Islet precursor cell (in vitro differentiated cells): ENCODE data around the gene LRRC47.

Source experiments
- DNase-seq: peaks from one replicate; pipeline ENCODE4 v3.0.0-alpha.2; 2018

Gene LRRC47

GRCh38 chr1:3746389-3746829, 49.9 kb downstream of the LRRC47 start:
- no peak for DNase-seq

DNA sequence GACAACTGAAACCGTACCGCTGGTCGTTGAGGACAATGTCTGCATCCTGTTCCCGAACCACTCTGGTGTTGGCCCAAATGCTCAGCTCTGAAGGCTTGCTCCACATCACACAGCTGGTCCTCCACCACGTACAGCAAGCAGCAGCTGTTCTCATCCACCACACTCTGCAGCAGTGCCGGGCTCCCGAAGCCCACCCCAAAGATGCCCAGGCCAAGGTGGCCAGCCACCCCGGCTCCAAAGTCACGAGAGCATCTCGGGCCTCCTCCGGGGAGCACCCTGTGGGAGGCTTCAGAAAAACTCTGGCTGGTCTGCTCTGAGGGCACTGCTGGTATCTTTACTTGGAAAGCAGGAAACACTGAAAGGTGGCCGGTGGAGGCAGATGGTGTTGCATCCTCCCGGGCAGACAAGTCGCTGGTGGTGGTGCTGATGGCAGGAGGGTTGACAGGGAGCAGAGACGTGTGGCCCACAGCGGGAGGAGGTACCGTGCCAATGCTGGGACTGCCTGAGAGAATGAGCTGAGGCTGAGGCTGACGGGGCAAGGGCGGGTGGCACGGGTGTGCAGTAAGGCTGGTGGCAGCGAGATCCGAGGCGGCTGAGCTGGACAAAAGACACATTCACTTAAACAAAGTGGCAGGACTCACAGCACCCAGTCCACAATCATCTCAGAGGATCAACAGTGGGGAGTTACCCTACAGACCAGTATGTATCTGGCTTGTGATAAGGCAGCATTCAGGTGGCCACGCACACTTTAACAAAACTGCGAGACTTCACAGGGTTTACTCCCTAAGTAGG, 50.5 kb downstream of the LRRC47 start:
- DNase-seq: no peak

DNA sequence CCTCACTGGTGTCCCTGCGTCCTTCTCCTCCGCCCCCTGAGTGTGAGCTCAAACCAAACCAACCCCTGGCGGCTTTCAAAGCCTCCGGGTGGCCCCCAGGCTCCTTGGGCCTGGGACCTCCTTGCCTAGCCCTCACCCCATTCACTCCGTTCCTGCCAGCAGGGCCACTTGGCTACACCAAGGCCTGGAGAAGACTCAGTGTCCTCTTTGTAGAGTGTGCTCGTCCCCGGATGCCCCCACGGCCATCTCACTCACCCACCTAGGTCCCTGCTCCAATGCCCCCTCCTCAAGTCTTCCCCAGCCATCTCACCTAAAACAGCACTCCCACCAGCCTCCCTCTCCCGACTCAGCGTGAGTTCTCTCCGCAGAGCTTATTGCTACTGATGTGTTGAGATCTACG, 51.2 kb downstream of the LRRC47 start:
- DNase-seq: no peak

GRCh38 chr1:3744646-3745045, 51.7 kb downstream of the LRRC47 start:
- no peak for DNase-seq

DNA sequence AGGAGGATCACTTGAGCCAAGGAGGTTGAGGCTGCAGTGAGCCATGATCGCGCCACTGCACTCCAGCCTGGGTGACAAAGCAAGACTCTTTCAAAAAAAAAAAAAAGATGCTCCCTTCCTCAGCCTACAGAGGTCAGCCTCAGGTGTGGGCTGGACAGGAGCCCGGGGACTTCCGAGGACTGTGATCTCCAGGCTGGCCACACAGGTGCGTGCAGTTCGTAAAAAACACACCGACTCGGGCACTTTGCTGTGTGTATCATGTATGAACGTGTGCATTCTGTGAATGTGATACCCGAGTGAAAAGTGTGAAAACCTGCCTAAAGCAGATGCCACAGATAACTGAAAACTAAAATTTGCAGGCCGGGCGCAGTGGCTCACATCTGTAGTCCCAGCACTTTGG, 52.5 kb downstream of the LRRC47 start:
- no peak for DNase-seq

DNA sequence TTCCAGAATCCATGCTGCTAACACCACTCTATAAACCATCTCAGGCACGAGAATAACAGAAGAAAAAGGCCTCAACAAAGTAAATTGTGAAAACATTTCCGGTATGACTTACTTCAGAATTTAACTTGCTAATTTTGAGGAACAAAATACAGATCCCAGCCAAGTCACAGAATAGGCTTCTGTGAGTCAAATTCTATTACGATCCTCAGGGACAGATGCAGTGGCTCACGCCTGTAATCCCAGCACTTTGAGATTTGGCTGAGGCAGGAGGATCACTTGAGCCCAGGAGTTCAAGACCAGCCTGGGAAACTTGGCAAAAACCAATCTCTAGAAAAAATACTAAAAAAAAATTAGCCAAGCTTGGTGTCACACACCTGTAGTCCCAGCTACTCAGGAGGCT, 52.9 kb downstream of the LRRC47 start:
- no peak for DNase-seq

DNA sequence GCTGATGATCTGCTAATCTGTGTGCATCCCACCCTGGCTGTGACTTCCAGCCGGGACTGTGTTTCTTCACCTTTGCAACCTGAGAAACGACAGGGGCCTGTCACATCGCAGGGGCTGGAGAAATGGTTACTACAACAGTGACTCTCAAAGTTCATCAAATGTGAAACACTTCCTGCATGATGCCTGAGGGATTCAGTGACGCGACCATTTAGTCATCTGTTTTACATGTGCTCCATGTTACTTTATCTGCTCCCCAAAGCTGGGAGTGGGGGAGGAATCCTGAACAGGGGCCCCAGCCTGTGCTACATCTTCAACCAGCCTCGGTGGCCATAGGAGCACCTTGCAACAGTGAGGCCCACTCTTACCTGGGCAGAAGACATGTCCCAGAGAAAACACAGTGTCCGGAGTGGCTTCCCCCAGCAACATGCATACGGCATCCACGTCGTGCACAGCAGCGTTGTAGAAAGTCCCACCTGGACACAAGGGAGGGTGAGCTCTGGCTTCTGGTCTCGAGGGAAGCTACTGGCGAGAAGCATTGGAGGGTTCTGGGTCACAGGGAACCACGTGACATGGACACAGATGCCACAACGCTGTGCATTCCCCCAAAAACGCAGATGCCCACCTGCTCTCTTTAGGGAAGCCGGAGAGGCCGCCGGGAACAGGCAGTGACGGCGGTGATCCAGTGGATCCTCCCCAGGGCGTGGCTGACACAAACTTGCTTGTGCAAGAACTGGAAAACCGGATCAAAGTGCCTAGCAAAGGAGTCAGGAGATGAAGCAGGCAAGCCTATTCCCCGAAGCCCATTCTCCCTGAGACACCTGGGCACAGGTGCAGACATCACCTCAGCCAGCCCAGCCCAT, 53.6 kb downstream of the LRRC47 start:
- DNase-seq: no peak

DNA sequence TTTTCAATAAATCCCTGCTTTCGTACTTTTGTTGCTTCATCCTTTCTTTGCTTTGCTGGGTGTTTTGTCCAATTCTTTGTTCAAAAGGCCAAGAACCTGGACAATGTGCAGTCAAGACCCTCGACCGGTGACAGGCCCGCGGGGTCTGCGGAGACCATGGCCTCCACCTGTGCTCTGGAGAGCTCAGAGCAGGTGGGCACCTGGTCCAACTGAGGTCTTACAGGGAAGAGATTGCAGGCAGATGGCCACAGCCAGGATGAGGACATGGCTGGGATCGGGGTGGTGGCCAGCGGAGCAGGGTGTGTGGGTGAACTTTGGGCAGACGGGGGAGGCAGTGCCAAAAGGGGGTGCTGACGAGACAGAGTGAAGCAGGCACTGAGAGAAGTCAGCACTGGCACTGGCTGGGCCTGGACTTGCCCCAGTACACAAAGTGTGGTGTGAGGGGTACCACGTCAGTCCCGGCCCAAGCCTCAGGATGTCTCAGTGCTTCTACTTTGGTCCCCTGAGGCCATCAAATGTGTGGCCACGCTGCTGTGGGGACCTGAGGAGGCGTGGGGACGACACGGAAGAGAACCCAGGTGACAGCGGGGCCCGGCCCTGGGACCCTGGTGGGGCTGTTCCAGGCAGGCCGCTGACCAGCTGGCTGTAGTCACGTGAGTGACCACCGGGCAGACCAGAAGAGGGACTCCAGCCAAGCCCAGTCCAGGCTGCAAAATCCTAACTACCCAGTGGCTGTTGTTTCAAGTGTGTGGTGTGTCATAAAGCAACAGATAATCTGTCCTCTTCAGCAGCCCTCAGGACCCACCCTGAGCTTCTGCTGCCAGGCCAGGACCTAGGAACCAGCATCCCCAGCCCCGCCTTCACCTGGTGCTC, 54.5 kb downstream of the LRRC47 start:
- DNase-seq: no peak

GRCh38 chr1:3740752-3741151, 55.5 kb downstream of the LRRC47 start:
- DNase-seq: no peak

DNA sequence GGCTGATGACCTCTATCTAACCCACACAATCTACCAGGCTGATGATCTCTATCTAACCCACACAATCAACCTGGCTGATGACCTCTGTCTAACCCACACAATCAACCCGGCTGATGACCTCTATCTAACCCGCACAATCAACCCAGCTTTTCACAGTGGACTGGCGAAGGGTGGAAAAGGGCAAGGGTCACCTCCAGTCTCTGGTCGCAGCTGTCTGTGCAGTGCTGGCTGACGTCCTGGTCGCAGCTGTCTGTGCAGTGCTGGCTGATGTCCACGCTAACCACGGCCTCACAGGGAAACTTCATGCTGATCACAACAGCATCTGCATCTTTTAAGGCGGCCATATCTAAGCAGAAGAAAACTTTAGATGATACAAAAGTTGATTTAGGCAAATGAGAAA, 56.3 kb downstream of the LRRC47 start:
- DNase-seq: no peak

DNA sequence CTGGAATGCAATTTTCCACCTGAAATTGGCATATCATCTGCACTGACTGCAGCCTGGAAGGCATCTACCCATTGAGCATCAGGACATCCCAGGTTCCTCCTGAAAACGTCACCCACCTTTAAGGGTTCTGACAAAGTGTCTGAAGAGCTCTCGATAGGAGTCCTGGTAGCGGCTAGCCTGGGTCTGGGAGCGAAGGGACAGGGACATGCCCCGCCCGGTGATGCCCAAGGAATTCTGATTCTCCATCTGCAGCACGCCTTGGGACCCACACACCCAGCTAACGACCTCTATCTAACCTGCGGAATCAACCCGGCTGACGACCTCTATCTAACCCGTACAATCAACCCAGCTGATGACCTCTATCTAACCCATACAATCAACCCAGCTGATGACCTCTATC, 57.4 kb downstream of the LRRC47 start:
- no peak for DNase-seq

DNA sequence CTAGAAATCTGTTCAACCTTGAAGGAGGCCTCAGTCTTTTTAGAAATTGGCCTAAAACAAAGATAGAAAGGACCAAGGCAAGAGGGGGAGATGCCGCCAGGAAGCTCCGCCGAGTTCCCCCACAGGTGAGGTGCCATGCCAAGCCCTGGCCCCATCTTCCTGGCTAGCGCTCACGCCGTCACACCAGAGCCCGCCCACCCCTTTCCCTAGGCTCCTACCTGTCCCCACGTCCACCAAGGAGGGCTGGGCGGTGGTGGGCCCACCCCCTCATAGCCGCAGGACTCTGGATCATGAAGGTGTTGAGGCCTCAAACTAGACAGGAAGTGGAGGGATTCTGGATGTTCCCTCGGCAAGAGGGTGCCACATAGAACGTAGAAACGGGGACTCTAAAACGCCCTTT, 59.6 kb downstream of the LRRC47 start:
- DNase-seq: no peak

DNA sequence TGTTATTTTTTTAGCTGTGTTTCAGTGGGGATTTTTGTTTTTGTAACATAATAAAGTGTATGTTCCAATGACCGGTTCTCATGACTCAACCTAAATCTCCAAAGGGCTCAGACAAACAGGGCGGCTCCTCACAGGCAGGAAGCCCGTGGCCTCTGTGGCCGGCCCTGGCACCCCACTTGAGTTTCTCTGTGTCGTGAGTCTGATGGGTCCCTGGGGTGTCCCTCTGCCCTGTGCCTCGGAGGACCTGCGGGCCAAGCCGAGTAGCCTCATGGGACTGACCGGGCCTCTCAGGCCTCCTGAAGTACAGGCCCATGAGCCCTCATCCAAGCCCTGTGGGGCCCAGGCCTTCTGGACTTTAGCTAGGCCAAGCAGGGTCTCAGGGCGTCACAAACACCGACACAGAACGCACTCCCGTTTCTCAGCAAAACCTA, 60.2 kb downstream of the LRRC47 start:
- no peak for DNase-seq

DNA sequence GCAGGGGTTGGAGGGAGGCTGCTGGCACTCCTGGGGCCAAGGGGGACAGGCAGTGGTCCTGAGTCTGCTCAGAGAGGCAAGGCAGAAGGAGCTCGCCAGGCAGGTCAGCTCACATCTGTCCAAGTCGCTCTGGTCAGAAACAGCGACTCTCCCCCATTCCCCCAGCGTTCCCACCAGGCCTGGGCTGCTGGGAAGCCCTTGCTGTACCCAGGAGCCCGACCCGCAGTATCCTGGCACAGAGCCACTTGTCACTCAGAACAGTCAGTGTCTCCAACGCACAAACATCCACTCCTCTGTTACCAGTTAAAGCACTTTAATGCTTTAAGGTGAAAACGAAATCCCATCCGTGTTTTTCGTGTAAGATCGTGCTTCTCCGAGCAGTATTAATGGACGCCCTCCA, 60.6 kb downstream of the LRRC47 start:
- DNase-seq: no peak

DNA sequence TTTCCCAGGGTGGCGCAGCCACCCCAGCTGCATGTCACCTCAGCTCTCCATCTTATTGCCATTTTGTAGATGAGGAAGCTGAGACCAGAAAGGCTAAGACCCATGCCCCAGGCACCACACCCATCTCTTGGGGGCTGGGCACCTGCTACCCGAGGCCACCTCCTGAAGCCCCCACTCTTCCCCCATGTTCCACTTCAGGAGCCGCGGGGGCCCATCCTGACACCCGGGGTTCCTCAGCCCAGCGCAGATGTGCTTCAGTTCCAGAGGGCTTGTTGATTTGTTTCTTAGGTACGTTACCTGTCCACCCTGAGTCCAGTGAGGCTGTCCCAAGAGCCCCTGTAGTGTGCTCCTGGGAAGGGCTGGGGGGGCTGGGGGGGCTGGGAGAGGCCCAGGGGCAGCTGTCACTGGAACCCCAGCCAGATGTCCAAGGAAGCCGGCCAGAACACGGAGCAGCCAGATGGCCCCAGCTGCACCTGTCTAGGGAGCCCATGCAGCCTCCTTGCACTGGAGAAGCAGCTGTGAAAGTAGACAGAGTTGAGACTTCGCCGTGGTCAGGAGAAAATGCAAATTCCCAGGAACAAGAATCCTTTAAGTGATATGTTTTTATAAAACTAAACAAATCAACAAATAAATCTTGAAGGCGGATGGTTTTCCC, 61.1 kb downstream of the LRRC47 start:
- no peak for DNase-seq

GRCh38 chr1:3734602-3735001, 61.7 kb downstream of the LRRC47 start:
- no peak for DNase-seq

DNA sequence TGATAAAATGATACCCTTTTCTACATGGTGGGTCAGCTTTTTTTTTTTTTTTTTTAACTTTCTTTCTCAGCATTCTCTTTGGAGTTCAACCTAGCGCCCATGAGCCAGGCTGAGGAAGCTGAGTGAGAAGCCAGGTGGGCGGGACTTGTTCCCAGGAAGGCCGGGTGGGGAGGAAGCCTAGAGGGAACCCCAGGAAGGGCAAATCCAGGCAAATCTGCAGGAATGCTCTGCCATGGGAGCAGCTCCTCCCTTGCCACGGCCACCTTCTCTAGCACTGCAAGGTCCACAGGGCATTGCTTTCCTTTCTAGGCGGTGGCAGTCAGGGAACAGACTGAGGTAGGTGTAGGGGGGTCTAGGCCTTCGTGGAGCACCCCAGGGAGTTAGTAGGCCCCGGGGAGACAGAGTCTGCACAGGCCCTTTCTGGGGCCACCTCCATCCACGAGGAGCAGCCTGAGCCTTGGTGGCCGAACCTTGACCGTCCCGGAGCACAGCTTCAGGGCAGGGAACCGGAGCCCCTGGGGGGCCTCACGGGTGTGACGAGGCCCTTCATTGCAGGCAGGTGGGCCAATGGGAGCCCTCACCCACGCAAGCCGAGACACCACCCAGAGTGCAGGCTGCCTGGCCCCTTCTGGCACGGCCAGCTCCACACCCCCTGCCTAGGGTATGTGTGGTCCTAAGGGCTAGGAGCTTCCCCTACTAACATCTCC, 62.3 kb downstream of the LRRC47 start:
- DNase-seq: no peak

- DNase-seq: no peak
Measured at GRCh38 chr1:3733094-3733882, 63.0 kb downstream of the LRRC47 start.

DNA sequence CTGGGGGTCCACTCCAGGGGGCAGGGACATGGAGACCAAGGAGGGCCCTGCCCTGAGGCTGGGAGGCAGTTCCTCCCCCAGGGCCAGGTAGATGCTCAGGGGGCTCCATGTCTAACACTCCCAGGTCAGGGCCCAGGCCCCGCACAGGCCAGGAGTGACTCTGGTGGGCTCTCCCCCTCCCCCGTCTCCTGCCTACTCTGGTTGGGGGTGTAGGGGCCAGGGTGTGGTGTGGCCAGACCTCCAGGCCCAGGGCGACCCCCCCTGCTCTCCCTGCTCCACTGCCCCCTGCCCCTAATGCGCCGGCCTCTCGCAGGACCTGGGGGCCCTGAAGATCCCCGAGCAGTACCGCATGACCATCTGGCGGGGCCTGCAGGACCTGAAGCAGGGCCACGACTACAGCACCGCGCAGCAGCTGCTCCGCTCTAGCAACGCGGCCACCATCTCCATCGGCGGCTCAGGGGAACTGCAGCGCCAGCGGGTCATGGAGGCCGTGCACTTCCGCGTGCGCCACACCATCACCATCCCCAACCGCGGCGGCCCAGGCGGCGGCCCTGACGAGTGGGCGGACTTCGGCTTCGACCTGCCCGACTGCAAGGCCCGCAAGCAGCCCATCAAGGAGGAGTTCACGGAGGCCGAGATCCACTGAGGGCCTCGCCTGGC, 63.7 kb downstream of the LRRC47 start:
- DNase-seq: no peak
